Measurements from ENCODE around the gene CHRNA3. TPM values are rescaled to one million over a fixed set of nuclear protein-coding genes. Genes with fewer than 3 reads are reported as not detected.

Gene CHRNA3
- total RNA-seq, 1 donor from 2014 or later: 1.6 TPM

DNA sequence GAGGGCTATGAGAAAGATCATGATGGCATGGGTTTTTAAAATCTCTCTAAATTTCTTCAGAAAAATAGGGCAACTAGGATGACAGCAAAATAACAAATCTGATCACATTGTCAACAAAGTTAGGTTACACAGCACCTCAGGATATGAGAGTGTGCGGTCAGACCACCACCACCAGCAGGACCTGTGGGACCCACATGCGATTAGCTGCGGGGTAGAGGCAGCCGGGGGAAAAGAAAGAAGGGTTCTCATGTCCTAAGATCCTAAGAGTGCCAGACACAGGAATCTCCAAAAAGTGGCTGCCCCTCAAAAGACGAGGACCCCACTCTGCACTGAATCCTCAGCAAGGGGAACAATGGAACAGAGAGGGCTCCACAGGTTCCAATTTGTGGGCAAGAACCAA lies 15.6 kb downstream of the CHRNA3 start:
- no peak for TF ChIP-seq EZH2 (IDR thresholded peaks at IDR 0.05)
- no peak for TF ChIP-seq EZH2phosphoT487 (IDR thresholded peaks at IDR 0.05)
- TF ChIP-seq, protein P1, sequence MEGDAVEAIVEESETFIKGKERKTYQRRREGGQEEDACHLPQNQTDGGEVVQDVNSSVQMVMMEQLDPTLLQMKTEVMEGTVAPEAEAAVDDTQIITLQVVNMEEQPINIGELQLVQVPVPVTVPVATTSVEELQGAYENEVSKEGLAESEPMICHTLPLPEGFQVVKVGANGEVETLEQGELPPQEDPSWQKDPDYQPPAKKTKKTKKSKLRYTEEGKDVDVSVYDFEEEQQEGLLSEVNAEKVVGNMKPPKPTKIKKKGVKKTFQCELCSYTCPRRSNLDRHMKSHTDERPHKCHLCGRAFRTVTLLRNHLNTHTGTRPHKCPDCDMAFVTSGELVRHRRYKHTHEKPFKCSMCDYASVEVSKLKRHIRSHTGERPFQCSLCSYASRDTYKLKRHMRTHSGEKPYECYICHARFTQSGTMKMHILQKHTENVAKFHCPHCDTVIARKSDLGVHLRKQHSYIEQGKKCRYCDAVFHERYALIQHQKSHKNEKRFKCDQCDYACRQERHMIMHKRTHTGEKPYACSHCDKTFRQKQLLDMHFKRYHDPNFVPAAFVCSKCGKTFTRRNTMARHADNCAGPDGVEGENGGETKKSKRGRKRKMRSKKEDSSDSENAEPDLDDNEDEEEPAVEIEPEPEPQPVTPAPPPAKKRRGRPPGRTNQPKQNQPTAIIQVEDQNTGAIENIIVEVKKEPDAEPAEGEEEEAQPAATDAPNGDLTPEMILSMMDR (IDR thresholded peaks at IDR 0.05): no peak
- Histone ChIP-seq H3K4me1 (no peaks in the 10 kb centered on the region), H3K9ac (no peak overlapping the region), H3K36me3 (no peaks in the 10 kb centered on the region), H3K27me3 (no peaks in the 10 kb centered on the region), H2AFZ (replicated peaks) (no peak overlapping the region), H3K4me2 (no peak overlapping the region), H3K4me3 (no peak overlapping the region), H3K9me3 (ENCODE audit: low read depth) (no peaks in the 10 kb centered on the region), H4K20me1 (ENCODE audit: low read depth) (no peaks in the 10 kb centered on the region), H3K27ac (no peak overlapping the region), H3K79me2 (ENCODE audit: low read depth) (no peaks in the 10 kb centered on the region), H3F3A (ENCODE audit: low read depth) (peaks cover 5% of the 10 kb centered on the region)
- Mint-ChIP-seq H3K27me3 (ENCODE audit: insufficient read depth, low read depth) (peaks cover 6% of the 10 kb centered on the region), H3K9me3 (peaks cover 16% of the 10 kb centered on the region), H3K36me3 (peaks cover 7% of the 10 kb centered on the region), H3K4me1 (no peaks in the 10 kb centered on the region), H3K4me3 (no peak overlapping the region), H3K27ac (no peak overlapping the region)
- no peak for DNase-seq (ENCODE audit: low spot score)

DNA sequence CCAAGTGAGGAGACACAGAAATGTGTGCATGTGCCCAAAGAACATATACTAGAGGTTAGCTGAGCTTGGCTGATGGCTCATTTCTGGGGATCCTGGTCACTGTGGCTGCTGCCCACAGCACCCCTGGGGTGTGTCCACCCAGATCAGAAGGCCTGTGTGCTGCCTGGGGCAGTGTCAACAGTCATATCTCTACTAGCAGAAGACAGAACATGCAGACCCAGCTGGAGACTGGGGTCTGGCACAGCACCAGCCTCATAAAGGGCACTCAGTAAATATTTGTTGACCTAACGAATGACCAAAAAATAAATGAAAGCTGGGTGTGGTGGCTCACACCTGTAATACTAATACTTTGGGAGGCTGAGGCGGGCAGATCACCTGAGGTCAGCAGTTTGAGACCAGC lies 16.4 kb downstream of the CHRNA3 start:
- Histone ChIP-seq H3K4me3 (no peak overlapping the region), H2AFZ (replicated peaks) (no peak overlapping the region), H4K20me1 (ENCODE audit: low read depth) (no peaks in the 10 kb centered on the region), H3K9ac (no peak overlapping the region), H3K9me3 (ENCODE audit: low read depth) (no peaks in the 10 kb centered on the region), H3K4me2 (no peak overlapping the region), H3K79me2 (ENCODE audit: low read depth) (no peaks in the 10 kb centered on the region), H3K4me1 (no peaks in the 10 kb centered on the region), H3K27me3 (no peaks in the 10 kb centered on the region), H3K27ac (no peak overlapping the region), H3K36me3 (no peaks in the 10 kb centered on the region), H3F3A (ENCODE audit: low read depth) (peaks cover 5% of the 10 kb centered on the region)
- peaks cover 14% of the 10 kb centered on the region for H3K9me3 Mint-ChIP-seq
- H3K36me3 Mint-ChIP-seq: peaks cover 7% of the 10 kb centered on the region
- no peak for DNase-seq (ENCODE audit: low spot score)
- TF ChIP-seq, protein P1 (IDR thresholded peaks at IDR 0.05): no peak
- TF ChIP-seq EZH2 (IDR thresholded peaks at IDR 0.05) (no peak), EZH2phosphoT487 (IDR thresholded peaks at IDR 0.05) (no peak)
- no peaks in the 10 kb centered on the region for H3K4me1 Mint-ChIP-seq
- no peak overlapping the region for H3K4me3 Mint-ChIP-seq
- H3K27me3 Mint-ChIP-seq (ENCODE audit: insufficient read depth, low read depth): peaks cover 6% of the 10 kb centered on the region
- no peak overlapping the region for H3K27ac Mint-ChIP-seq

DNA sequence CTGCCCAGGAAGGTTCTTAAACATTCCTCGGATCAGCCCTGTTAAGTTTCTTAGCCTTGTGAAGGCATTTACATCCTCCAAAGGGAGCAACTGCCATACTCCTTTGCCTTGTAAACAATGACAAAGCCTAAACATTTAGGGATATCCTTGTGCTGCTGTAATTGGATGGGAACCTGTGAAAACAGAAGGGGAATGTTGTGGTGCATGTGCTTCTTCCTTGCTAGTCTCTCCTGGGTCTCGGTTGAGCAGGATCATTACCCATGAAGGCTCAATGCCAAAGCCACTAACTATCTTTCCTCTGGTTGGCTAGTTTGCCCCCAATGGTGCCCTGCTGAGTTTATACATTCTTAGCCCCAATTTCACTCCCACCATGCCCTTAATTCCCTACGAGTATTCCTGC lies 17.3 kb downstream of the CHRNA3 start:
- Histone ChIP-seq H3K4me1 (no peaks in the 10 kb centered on the region), H3K9ac (no peak overlapping the region), H3K9me3 (ENCODE audit: low read depth) (no peaks in the 10 kb centered on the region), H3K79me2 (ENCODE audit: low read depth) (no peaks in the 10 kb centered on the region), H3K36me3 (no peaks in the 10 kb centered on the region), H3K27ac (no peak overlapping the region), H3K27me3 (no peaks in the 10 kb centered on the region), H3F3A (ENCODE audit: low read depth) (peaks cover 5% of the 10 kb centered on the region), H3K4me3 (no peak overlapping the region), H3K4me2 (no peak overlapping the region), H4K20me1 (ENCODE audit: low read depth) (no peaks in the 10 kb centered on the region), H2AFZ (replicated peaks) (no peak overlapping the region)
- Mint-ChIP-seq H3K36me3 (peaks cover 7% of the 10 kb centered on the region), H3K9me3 (peaks cover 14% of the 10 kb centered on the region), H3K4me1 (no peaks in the 10 kb centered on the region), H3K27ac (no peak overlapping the region), H3K27me3 (ENCODE audit: insufficient read depth, low read depth) (peaks cover 4% of the 10 kb centered on the region), H3K4me3 (no peak overlapping the region)
- no peak for TF ChIP-seq EZH2 (IDR thresholded peaks at IDR 0.05)
- TF ChIP-seq EZH2phosphoT487 (IDR thresholded peaks at IDR 0.05): no peak
- TF ChIP-seq, protein P1 (IDR thresholded peaks at IDR 0.05): no peak
- DNase-seq (ENCODE audit: low spot score): no peak

Data from neural progenitor cell (in vitro differentiated cells).